GM13977 (cell line): ENCODE results near the gene KRTAP5-1.

Source experiments
- DNase-seq: peaks from one replicate; pipeline ENCODE4 v3.0.0; 2012; ENCODE audit warnings: low spot score
- CTCF ChIP-seq: IDR thresholded peaks from 2 replicates; pipeline ENCODE4 v1.5.1; 2012; ENCODE audit warnings: mild to moderate bottlenecking, control low read depth; ENCODE audit not compliant: insufficient read depth; ENCODE audit errors: extremely low read depth, missing control alignments
- in situ Hi-C: fragments of 300-500 bp; cut with MboI; formaldehyde crosslinking; loops from one replicate; pipeline ENCODE4 v1.12.0; 2022; ENCODE audit warnings: low sequenced_read_pairs, low pct_unique_long_range_greater_than_20kb, mixed read lengths, inconsistent platforms; ENCODE audit not compliant: unreplicated experiment

Gene KRTAP5-1

DNA sequence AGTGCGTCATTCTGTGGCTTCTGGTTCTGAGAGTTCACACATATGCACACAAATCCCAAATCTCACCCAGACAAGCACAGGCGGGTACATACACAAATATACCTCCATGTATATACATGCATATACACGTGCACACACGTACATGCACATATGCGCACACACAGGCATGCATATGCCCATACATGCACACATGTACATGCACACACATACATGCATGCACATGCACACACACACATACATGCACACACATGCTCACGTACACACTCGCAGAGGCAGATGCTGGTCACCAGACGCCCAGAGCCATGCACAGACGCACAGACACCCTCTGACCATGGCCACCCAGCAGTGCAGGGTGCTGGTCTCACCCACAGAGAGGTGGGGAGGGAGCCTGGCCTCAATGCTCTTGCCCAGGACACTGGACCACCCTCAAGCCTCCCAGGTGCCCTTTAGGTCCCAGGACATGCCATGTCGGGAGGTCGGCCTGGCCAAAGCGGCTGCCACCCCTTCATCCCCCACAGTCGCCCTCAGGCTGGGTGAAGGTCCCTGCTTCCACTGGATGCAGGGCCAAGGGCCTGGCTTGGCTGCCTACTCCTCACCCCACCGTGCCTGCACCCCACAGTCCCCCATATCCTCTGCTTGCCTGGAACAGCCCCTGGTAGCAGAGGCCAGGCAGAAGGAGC is 22.5 kb downstream of the KRTAP5-1 start:
- in situ Hi-C loops = no loop called here
- no peak for TF ChIP-seq CTCF
- no peak for DNase-seq

DNA sequence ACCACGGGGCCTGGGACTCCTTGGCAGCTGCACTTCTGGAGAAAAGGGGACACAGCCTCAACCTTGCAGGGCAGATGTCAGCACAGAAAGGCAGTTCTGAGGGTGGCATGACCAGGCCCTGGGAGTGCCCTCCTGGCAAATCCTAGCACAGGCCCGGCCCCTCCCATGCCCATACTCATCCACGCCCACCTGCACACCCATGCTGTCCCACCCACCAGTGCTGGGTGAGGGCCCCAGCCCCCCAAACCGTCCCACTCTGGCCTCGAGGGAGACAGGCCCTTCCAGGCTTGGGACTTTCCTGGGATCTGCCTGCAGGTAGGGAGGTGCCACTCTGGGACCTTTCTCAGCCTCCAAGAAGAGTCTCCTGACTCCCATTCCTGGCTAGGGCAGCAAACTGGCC is 23.1 kb downstream of the KRTAP5-1 start:
- TF ChIP-seq CTCF = no peak
- no peak for DNase-seq
- in situ Hi-C loops = no loop called here

- no peak for TF ChIP-seq CTCF
- in situ Hi-C loops = no loop called here
- DNase-seq = no peak
These were observed 23.8 kb downstream of the KRTAP5-1 start for GRCh38 chr11:1561266-1561665.

DNA sequence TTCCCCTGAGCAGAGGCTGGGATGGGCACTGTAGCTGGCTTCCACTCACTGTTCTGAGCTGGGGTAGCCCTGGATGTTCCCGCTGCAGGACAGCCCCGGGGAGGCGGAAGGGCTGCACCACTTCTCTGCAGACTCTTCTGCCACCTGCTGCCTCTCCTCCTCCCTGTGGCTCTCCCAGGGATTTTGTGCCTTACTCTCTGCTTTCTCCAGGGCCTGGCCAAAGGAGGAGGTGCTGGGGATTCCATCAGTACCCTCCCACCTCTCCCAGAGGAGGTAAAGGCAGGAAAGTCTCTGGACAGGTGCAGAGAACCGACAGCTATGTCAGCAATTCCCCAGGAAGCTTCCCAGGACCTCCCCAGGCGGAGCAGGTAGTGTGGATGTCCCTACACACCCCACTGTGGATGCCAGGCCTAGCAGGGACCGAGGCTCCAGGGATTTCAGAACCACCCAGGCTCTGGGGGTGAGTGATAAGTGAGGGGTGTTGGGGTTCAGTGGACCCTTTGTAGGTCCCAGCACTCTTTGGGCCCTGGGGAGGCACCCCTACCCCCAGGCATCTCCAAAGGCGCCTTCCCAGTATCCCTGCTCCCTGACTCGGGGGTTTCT is 24.3 kb downstream of the KRTAP5-1 start:
- in situ Hi-C loops = no loop called here
- no peak for TF ChIP-seq CTCF

GRCh38 chr11:1560002-1560648 is 25.0 kb downstream of the KRTAP5-1 start:
- DNase-seq = no peak
- no peak for TF ChIP-seq CTCF

More for the DNA sequence above, 24.3 kb downstream of the KRTAP5-1 start:
- no peak for DNase-seq

DNA sequence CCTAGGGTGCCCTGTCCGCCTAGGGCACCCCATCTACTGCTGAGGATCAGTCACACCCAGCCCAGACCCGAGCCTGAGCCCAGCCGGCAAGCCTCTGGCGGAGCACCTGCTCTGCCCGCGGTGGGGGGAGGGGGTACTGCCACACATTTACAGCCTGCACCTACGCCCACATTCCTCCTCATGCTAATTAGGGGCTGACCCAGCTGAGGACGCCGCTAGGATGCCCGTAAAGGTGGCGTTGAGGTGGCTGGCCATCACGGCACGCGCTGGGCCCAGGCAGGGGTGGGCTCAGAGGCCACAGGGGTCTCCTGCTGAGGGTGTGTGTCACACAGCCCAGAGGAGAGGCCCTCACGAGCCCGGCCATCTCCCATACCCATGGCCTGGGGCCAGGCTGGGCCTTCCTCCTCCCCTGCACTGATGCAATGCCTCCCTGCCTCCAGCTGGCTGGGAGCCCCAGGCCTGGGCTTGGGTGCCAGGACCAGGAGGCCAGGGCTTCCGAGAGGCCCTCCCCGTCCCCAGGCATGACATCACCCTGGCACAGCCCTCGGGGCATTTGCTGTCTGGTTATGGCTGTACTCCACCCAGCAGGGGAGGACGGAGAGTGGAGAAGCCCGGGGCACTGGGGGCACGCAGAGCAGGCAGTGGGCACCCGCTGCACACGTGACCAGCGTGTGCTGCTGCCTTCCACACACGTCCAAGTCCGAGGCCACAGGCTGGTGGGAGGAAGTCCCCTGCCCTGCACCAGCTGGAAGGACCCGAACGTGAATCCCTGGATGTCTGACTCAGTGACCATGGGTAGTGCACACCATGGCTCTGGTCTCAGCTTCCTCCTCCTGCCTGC is 25.8 kb downstream of the KRTAP5-1 start:
- DNase-seq = peak; percentile 38
- in situ Hi-C loops = no loop called here

More at GRCh38 chr11:1560002-1560648, 25.0 kb downstream of the KRTAP5-1 start:
- in situ Hi-C loops = no loop called here

More for the DNA sequence above, 25.8 kb downstream of the KRTAP5-1 start:
- no peak for TF ChIP-seq CTCF
